Endothelial cell of umbilical vein (primary cell): Measurements from ENCODE around the gene MARVELD1.

Experiments used
- EZH2 ChIP-seq: IDR thresholded peaks from 2 replicates; pipeline ENCODE4 v1.6.1; 2012; ENCODE audit warnings: borderline replicate concordance, low read depth, mild to moderate bottlenecking, moderate library complexity, low read length, inconsistent platforms; ENCODE audit not compliant: severe bottlenecking
- FOS ChIP-seq: IDR thresholded peaks from 2 replicates; pipeline ENCODE4 v1.6.1; 2011; ENCODE audit warnings: mild to moderate bottlenecking, low read length, moderate library complexity, borderline replicate concordance; ENCODE audit not compliant: insufficient read depth
- GATA2 ChIP-seq: IDR thresholded peaks from 2 replicates; pipeline ENCODE4 v1.7.0; 2011; ENCODE audit warnings: low read depth, mild to moderate bottlenecking, moderate library complexity, mixed read lengths, low read length; ENCODE audit not compliant: insufficient read length, insufficient read depth
- JUN ChIP-seq: IDR thresholded peaks from 2 replicates; pipeline ENCODE4 v1.6.1; 2011; ENCODE audit warnings: borderline replicate concordance, low read depth; ENCODE audit not compliant: insufficient read length, insufficient read depth
- MAX ChIP-seq: IDR thresholded peaks from 2 replicates; pipeline ENCODE4 v1.6.1; 2011; ENCODE audit not compliant: insufficient read depth, insufficient read length
- MYC ChIP-seq: IDR thresholded peaks from one replicate; pipeline ENCODE4 v1.6.1; 2011; ENCODE audit warnings: mild to moderate bottlenecking, low read depth, low read length
- POLR2A ChIP-seq: IDR thresholded peaks from 2 replicates; pipeline ENCODE4 v1.6.1; 2012; ENCODE audit warnings: low read depth, mild to moderate bottlenecking, control low read depth, low read length
- POLR2AphosphoS5 ChIP-seq: IDR thresholded peaks from 2 replicates; pipeline ENCODE4 v1.6.1; 2012; ENCODE audit warnings: low read depth, mild to moderate bottlenecking, control low read depth, low read length, moderate library complexity; ENCODE audit not compliant: insufficient read depth
- TF ChIP-seq, protein P1 (sequence below), 2 donors: IDR thresholded peaks; 1 replicate in 1 of 2; 2 replicates in 1 of 2; pipeline ENCODE4 v1.5.1; 2011; ENCODE audit warnings: low read length in 2 of 2, mild to moderate bottlenecking in 2 of 2, moderate library complexity in 2 of 2, control low read depth in 1 of 2, inconsistent platforms in 1 of 2, low read depth in 1 of 2; ENCODE audit not compliant: insufficient read depth in 1 of 2; ENCODE audit errors: extremely low read depth in 1 of 2

- TF ChIP-seq POLR2A (no peak), JUN (no peak), EZH2 (no peak), POLR2AphosphoS5 (no peak), MAX (no peak), FOS (no peak), MYC (no peak), GATA2 (no peak)
- TF ChIP-seq, protein P1, sequence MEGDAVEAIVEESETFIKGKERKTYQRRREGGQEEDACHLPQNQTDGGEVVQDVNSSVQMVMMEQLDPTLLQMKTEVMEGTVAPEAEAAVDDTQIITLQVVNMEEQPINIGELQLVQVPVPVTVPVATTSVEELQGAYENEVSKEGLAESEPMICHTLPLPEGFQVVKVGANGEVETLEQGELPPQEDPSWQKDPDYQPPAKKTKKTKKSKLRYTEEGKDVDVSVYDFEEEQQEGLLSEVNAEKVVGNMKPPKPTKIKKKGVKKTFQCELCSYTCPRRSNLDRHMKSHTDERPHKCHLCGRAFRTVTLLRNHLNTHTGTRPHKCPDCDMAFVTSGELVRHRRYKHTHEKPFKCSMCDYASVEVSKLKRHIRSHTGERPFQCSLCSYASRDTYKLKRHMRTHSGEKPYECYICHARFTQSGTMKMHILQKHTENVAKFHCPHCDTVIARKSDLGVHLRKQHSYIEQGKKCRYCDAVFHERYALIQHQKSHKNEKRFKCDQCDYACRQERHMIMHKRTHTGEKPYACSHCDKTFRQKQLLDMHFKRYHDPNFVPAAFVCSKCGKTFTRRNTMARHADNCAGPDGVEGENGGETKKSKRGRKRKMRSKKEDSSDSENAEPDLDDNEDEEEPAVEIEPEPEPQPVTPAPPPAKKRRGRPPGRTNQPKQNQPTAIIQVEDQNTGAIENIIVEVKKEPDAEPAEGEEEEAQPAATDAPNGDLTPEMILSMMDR (IDR thresholded peaks at IDR 0.05; ENCODE audit: extremely low read depth in 1 of 2, insufficient read depth in 1 of 2, low read depth in 1 of 2, low read length in 2 of 2), result no peak
Measured at GRCh38 chr10:97718178-97718577, 4.6 kb downstream of the MARVELD1 start.
